GM19452 (cell line): ENCODE measurements around the gene KRTAP10-7.
"Not testable (repeated sequence)": the region's sequence is repeated elsewhere in the genome, so short reads cannot be mapped to it uniquely, and the experiment has no call there.

ENCODE experiments used
- ATAC-seq: cut with Tn5 transposase; IDR thresholded peaks from one replicate; pipeline ENCODE4 v1.9.1; 2021; ENCODE audit not compliant: unreplicated experiment

The KRTAP10-7 gene

DNA sequence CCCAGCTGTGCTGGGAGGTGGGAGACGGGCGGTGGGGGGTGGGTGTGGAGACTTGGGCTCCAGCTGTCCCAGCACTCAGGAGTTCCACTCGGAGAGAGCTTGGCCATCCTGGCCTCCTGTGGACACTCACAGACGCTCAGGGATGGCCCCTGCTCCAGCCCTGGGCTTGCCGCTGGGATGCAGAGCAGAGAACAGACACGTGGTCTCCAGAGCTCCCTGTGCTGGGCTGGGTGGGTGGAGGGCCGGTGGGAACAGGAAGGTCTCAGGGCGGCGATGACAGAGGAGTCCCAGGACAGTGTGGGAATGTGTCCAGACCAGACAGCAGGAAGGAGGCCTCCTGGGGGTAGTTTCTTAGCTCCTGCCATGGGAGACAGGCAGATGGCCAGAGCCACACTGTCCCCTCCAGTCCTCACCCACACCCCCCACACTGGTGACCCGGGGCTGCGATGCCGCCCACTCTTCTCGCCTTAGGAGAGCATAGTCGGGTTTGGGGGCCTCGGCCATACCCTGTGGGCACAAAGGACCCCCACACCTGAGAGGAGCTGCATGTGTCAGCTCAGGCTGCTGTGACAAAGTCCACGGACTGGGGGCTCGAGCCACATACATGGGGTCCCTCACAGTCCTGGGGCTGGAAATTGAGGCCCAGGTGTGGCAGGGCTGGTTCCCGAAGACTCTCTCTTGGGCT is 28.5 kb downstream of the KRTAP10-7 start:
- no peak for ATAC-seq

DNA sequence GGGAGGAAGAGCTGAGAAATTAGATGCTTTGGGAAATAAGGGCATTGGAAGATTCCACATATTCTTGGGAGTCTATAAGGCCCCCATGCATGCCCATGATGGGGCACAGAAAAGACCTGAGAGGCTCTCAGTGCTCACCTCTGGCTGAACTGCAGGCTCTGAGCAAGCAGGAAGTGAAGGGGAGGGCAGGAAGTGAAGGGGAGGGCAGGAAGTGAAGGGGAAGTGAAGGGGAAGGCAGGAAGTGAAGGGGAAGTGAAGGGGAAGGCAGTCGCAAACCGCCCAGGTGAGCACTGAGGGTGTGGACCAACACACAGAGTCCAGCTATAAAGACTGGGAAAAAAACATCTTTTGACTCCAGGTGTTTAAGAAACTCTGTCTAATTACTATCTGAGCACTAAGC is 30.0 kb downstream of the KRTAP10-7 start:
- ATAC-seq = no peak

DNA sequence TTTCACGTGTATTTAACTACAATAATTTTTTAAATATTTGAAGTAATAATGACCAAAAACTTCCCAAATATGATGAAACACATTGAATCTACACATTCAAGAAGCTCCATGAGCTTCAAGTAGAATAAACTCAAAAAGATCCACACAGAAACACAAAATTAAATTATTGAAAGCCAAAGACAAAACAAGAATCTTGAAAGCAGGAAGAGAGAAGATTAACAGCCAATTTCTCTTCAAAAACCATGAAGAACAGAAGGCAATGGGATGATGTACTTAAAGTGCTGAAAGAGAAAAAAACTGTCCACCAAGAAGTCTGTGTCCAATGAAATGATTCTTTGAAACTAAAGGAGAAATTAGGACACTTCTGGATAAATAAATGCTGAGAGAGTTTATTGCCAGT is 31.7 kb downstream of the KRTAP10-7 start:
- no peak for ATAC-seq

DNA sequence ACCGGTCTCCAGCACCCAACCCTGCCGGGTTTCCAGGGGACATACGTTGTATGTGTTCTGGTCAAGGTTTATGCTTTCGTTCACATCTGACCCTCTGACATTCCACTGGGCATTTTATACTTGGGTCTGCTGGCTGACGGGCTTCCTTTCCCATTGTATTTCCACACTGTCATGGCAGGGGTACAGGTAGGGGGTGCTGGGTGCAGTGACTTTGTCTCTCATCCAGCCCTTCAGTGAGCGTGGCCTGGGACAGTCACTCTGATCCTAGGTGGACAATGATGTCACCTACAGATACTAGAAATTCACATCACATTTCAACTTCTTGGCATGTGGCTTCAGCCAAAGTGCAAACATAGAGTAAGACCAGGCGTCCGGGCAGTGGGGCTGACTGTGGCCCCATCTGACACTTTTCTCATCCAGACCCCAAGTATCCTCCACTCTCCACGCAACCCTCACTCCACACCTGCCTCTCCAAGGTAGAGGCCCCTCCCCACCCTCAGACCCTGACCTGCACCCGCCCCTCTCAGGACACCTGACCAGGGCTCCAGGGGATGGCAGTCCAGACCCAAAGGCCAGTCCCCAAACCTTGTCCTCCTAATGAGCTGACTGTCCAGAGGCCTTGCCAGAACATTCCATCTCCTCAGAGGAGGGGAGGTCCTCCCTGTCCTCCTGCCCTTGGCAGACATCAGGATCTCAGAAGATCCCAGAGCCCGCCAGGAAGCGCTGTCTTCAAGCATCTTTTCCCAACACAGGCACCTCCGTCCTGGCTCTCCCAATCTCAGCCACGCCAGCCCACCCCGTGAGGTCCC is 36.0 kb downstream of the KRTAP10-7 start:
- no peak for ATAC-seq

DNA sequence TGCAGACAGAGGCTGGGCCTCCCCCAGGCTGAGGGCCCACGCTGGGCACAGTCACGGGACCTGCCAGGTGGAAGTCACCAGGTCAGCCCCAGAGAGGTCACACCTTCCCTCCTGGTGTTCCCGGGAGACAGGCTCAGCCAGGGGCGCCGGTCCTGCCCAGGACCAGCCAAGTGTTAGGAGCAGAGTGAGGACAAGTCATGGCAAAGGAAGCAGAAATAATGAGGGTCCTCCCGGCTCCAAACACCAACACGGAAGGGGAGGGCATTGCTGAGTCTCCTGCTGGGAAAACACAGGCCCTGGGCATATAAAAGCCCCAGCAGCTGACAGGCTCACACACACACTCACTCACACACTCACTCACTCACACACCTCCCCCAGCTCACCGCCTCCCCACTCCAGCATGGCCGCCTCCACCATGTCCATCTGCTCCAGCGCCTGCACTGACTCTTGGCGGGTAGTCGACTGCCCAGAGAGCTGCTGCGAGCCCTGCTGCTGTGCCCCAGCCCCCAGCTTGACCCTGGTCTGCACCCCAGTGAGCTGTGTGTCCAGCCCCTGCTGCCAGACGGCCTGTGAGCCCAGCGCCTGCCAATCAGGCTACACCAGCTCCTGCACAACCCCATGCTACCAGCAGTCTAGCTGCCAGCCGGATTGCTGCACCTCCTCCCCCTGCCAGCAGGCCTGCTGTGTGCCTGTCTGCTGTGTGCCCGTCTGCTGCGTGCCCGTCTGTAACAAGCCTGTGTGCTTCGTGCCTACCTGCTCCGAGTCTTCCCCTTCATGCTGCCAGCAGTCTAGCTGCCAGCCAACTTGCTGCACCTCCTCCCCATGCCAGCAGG is 36.8 kb downstream of the KRTAP10-7 start, which contains the start of gene KRTAP10-10:
Gene KRTAP10-10 (plus strand): TSS at position 339 of the 833 bp plus-strand sequence. CDS start 62 bp downstream, at position 401.
- ATAC-seq = no peak

DNA sequence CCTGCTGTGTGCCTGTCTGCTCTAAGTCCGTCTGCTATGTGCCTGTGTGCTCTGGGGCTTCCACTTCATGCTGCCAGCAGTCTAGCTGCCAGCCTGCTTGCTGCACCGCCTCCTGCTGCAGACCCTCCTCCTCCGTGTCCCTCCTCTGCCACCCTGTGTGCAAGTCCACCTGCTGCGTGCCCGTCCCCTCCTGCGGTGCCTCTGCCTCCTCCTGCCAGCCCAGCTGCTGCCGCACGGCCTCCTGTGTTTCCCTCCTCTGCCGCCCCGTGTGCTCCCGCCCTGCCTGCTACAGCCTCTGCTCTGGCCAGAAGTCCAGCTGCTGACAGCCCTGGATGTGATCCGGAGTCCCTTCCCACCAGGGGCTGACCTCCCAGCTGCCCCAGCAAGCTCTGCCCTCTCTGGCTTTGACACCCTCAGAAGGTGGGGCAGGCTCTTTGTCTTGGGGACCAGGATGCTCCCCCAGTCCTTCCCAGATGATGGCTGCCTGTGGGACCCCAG is 37.5 kb downstream of the KRTAP10-7 start:
- not testable (repeated sequence) for ATAC-seq

DNA sequence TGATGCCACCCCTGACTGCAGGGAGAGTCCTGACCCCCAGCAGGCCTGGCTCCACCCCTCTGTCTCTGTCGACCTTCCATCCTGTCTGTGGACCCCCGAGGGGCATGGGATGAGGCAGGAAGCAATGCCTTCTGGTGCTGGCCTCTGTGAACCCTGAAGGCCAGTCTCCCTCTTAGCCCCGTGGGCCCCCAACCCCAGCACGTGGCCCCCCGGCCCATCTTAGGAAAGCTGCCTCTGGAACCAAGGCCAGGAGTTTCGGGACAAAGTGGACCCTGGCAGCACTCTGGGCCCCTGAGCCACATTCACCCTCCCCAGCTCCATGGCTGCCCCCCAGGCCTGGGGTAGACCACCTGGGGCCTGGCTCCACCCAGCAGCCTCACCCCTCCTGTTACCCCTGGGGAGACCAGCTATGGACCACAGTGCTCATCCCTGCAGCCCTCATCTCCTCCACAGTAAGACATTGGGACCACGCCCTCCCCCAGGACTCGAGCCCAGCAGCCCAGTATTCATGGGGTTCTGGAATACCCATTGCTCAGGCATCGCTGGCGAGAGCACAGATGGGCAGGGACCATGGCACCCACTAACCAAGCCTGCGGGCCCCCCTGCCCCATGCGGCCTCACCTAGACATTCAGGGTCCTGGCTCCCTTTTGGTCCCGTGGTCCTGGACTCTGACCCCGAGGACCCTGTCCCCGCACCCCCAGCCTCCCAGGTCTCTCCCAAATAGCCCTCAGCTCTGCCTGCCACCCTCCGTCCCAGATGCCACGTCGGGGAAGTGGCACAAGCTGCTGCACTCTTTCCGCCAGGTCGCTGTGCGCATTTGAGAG is 38.3 kb downstream of the KRTAP10-7 start:
- ATAC-seq = not testable (repeated sequence)

DNA sequence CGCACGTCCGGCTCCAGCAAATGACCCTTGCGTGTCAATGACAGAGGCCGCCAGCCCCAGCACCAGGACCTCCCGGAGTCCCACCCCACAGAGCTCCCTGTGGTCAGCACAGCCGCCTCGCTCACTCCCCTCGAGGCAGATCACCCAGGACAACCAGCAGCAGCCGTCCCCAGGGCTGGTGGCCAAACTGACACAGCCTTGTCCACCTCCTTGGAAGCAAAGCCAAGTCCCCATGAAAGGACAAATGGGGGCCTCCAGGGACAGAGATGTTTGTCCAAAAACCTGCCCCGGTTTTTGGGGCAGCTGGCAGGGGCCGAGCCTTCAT is 38.9 kb downstream of the KRTAP10-7 start:
- ATAC-seq = no peak

DNA sequence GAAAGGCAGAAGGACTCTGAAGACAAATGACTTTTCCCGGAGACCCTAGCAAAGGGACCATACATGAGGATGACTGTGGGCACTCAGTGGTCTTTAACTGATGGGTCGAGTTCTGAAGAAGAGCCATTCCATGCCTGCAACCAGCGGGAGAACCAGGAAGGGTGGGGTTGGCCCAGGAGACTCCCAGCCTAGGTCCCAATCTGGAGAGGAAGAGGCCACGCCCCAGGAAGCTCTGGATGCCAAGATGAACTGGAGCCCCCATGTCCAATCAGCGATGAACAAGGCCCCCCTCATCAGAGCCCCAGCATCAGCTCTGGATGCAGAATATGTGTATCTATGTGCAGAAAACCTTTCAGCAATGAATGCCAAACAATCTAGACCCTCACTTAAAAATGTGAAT is 40.4 kb downstream of the KRTAP10-7 start:
- no peak for ATAC-seq

DNA sequence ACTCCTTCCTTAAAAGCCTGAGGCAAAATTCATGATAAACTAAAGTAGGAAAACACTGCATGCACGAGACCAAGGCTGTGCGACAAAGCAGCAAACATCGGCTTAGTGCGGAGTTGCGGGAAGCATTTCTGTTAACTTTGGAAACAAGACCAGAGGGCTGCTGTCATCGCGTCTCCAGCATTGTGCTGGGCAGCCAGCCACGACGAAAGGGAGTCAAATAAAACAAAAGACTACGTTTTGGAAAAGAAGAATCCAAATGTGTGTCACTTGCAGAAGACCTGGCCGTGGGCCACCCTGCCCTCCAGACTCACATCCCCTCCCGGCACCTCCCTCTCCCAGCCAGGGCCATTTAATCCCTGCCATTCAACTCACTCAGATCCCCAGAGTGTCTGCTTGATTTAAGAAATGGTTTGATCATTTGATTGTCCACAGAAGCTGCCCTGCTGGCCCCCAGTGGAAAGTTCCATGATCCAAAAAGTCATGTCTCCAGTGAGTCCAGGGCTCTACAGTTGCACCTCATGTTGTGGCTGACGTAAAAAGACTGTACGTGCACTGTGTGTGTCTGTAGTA is 43.4 kb downstream of the KRTAP10-7 start:
- no peak for ATAC-seq

DNA sequence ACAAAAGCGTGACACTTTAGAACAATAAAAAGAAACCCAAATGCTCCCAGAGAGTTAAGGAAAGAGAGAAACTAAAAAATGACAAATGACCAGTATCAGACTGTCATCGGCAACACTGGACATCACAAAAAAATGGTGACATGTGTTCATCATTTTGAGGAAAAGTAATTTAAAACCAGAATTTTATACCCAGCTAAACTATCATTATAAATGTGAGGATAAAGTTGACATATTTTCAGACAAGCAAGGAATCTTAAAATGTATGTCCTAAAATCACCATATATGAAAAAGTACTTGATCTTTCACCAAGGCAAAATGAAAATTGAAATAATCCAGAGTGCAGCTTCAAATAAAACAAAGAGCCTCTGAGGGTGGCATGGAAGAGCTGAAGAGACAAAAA is 44.5 kb downstream of the KRTAP10-7 start:
- no peak for ATAC-seq

DNA sequence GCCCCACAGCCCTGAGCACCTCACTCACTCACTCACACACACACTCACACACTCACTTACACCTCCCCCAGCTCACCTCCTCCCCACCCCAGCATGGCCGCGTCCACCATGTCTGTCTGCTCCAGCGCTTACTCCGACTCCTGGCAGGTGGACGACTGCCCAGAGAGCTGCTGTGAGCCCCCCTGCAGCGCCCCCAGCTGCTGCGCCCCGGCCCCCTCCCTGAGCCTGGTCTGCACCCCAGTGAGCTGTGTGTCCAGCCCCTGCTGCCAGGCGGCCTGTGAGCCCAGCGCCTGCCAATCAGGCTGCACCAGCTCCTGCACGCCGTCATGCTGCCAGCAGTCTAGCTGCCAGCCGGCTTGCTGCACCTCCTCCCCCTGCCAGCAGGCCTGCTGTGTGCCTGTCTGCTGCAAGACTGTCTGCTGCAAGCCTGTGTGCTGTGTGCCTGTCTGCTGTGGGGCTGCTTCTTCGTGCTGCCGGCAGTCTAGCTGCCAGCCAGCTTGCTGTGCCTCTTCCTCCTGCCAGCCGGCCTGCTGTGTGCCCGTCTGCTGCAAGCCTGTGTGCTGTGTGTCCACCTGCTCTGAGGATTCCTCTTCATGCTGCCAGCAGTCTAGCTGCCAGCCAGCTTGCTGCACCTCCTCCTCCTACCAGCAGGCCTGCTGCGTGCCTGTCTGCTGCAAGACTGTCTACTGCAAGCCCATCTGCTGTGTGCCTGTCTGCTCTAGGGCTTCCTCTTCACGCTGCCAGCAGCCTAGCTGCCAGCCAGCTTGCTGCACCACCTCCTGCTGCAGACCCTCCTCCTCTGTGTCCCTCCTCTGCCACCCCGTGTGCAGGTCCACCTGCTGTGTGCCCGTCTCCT is 46.2 kb downstream of the KRTAP10-7 start, which contains the start of gene KRTAP10-11:
Gene KRTAP10-11 (plus strand): TSS at position 49 of the 856 bp plus-strand sequence. CDS start 45 bp downstream, at position 94.
- ATAC-seq = not testable (repeated sequence)

DNA sequence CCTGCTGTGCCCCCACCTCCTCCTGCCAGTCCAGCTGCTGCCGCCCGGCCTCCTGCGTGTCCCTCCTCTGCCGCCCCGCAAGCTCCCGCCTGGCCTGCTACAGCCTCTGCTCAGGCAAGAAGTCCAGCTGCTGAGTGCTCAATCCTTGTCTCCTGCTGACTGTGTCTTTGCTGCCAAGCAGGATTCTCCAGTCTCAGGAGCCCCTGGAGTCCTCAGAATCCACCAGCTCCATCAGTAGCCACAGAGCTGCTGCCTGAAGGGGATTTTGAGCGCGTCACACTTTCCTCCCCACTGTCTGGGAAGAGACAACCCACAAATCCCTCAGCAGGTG is 46.8 kb downstream of the KRTAP10-7 start:
- no peak for ATAC-seq

DNA sequence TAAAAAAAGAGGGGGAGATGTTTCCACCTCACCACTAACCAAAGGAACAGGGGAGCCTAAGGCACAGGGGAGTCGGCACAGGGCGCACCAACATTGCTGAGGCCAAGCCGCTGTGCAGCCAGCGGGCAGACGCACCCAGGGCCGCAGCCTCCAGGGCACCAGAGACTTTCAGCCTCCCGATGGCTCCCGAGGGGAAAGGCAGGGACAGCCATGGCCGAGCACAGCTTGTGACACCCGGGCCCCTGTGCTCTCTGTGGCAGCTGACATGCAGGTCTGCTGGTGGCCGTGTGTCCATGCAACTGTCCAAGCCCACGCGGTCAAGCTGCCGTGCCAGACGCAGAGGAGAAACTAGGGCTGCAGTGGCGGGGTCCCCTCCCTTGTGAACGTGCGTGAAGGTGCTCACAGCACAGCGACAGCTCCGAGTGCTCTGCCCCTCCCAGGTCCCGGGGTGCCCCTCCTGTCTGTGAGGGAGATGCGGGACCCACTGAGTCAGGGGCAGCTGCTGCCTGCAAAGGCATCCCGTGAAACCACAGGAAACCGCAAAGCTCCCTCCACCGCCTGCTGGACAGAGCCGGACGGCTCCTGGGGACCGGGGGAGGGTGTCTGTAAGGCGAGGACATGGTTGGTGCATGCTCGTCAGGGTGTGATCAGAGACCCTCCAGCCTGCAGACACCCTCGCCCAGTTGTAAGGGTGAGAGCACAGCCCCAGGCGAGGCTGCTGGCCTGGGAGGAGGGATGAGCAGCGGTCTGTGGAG is 48.3 kb downstream of the KRTAP10-7 start:
- no peak for ATAC-seq

DNA sequence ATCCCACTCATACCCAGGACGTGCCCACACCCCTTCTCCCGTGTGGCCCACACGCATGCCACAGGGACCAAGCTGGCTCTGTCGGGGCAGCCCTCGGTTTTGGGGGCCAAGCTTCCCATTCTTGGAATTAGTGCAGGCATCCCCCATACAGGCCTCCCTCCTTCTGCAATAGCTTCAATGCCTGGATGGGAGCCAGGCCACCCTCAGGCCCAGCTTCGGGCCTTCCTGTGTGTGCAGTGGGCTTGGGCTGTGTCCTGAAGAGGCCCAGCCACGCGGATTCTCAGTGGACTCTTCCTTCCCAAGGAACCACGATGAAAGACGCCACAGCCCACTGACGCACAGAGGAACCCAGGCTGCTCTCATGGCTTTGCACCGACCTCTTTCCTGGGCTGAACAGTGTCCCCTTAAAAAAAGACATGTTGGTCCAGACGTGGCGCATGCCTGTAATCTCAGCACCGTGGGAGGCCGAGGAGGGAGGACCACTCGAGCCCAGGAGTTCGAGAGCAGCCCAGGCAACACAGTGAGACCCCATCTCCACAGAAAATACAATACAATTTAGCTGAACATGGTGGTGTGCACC is 49.2 kb downstream of the KRTAP10-7 start:
- ATAC-seq = no peak

DNA sequence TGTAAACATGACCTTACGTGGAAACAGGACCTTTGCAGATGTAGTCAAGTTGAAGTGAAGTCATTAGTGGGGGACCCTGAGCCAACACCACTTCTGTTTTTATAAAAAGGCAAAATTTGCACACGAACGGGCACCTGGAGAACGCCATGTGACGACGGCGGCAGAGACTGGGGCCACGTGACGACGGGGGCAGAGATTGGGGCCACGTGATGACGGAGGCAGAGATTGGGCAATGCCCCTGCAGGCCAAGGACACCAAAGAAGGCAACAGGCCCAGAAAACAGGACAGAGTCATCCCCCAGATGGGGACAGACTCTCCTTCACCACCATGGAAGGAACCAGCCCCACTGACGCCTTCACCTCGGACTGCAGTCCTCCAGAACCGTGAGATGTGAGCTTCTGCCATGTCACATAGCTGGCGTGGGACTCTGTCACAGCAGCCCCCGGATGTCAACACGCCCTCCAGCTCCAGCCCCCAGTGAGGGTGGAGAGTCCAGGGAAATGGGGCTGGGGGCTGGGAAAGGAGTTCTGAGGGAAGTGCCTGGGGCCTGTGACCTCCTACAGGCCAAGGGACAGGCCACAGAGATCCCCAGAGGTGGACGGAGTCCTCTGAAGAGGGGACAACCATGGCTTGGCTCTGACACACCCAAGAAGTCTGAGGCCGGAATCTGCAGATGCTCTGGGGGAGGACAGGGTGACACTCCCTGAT is 50.0 kb downstream of the KRTAP10-7 start:
- ATAC-seq = no peak

DNA sequence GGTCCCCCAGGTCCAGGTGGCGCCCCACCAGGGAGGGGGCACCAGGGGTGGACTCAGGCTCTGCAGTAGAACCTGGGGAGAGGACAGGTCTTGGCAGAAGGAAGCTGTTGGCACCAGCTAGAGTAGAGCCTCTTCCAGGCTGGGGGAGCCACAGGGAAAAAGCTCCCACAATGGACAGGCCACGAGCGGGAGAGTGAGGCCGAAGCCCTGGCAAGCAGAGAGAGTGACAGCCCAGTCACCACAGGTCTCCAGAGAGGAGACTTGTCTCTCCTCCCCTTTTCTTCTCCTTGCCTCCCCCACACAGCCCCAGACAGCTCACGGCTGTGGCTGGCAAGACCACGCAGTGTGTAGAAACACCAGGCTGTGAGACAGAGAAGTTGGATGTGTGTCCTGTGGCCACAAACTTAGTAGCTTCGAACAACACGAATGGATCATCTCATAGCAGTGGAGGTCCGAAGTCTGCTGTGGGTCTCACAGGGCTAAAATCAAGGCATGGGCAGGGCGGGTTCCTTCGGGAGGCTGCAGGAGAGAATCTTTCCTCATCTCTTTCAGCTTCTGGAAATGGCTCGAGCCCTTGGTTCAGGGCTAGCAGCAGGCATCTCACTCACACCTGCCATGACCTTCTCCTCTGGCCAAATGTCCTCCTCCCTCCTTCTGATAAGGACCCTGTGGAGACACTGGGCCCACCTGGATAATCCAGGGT is 50.7 kb downstream of the KRTAP10-7 start:
- no peak for ATAC-seq
